Measurements from ENCODE around the gene SLC30A3.

The SLC30A3 gene

GRCh38 chr2:27282892-27283291, 20.0 kb upstream of the SLC30A3 start:
- TF ChIP-seq, protein P1, sequence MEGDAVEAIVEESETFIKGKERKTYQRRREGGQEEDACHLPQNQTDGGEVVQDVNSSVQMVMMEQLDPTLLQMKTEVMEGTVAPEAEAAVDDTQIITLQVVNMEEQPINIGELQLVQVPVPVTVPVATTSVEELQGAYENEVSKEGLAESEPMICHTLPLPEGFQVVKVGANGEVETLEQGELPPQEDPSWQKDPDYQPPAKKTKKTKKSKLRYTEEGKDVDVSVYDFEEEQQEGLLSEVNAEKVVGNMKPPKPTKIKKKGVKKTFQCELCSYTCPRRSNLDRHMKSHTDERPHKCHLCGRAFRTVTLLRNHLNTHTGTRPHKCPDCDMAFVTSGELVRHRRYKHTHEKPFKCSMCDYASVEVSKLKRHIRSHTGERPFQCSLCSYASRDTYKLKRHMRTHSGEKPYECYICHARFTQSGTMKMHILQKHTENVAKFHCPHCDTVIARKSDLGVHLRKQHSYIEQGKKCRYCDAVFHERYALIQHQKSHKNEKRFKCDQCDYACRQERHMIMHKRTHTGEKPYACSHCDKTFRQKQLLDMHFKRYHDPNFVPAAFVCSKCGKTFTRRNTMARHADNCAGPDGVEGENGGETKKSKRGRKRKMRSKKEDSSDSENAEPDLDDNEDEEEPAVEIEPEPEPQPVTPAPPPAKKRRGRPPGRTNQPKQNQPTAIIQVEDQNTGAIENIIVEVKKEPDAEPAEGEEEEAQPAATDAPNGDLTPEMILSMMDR (IDR thresholded peaks at IDR 0.05; ENCODE audit: low read depth, low read length): no peak
- TF ChIP-seq, protein P2, sequence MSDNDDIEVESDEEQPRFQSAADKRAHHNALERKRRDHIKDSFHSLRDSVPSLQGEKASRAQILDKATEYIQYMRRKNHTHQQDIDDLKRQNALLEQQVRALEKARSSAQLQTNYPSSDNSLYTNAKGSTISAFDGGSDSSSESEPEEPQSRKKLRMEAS (IDR thresholded peaks at IDR 0.05; ENCODE audit: low read depth, low read length): no peak
- no peak for TF ChIP-seq POLR2A (IDR thresholded peaks at IDR 0.05; ENCODE audit: extremely low read depth, insufficient read length)
- no peak for DNase-seq (ENCODE audit: low read depth)
- H3K4me3 ChIP-seq (ENCODE audit: low read depth, low read length): no peak overlapping the region

DNA sequence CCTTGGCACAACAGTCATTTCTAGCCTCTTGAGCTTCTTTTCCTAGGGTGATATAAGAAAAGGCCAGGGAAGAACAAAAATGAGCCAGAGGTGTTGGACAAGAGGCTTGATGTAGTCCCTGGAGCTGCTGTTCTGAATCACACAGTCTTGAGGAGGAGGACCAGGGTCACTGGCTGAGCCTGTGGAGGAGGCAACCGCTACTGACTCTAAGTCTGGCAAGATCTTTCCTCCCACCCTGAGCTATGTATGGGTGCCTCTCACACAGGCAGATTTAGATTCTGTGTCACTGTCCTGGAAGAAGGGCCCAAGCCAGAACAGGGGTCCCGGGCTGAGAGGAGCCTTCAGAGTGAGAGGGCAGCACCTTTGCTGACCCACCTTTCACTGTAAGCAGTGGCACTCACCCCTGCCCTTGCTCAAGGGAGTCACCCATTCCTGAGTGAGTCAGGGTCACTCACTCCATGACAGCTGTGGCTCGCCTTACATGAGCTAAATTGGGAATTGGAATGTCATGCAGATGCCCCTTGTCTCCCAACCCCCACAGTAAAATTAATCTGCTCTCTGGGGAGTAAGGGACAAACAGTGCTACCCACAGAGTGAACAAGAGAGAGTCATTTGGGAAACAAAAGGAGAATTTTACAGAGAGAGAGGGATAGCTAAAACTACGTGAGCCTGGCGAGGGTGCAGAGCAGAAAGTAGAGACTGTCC, 19.2 kb upstream of the SLC30A3 start, which contains the start of gene TRIM54:
TSS of gene TRIM54 (plus strand) at position 575 of the 705 bp plus-strand sequence. CDS start 303 bp downstream, outside the sequence.
- no peak for DNase-seq (ENCODE audit: low read depth)
- TF ChIP-seq, protein P2 (IDR thresholded peaks at IDR 0.05; ENCODE audit: low read depth, low read length): no peak
- TF ChIP-seq POLR2A (IDR thresholded peaks at IDR 0.05; ENCODE audit: extremely low read depth, insufficient read length) (no peak), MYC (IDR thresholded peaks at IDR 0.05; ENCODE audit: low read depth, low read length) (no peak)
- TF ChIP-seq, protein P1 (IDR thresholded peaks at IDR 0.05; ENCODE audit: low read depth, low read length): no peak
- H3K4me3 ChIP-seq (ENCODE audit: low read depth, low read length): no peak within 1 kb of the TSS

GRCh38 chr2:27281442-27281841, 18.6 kb upstream of the SLC30A3 start:
- no peak for DNase-seq (ENCODE audit: low read depth)
- TF ChIP-seq MYC (IDR thresholded peaks at IDR 0.05; ENCODE audit: low read depth, low read length) (no peak), POLR2A (IDR thresholded peaks at IDR 0.05; ENCODE audit: extremely low read depth, insufficient read length) (no peak)
- TF ChIP-seq, protein P2 (IDR thresholded peaks at IDR 0.05; ENCODE audit: low read depth, low read length): no peak
- TF ChIP-seq, protein P1 (IDR thresholded peaks at IDR 0.05; ENCODE audit: low read depth, low read length): no peak
- H3K4me3 ChIP-seq (ENCODE audit: low read depth, low read length): no peak overlapping the region

GRCh38 chr2:27280826-27281225, 18.0 kb upstream of the SLC30A3 start:
- DNase-seq (ENCODE audit: low read depth): no peak
- H3K4me3 ChIP-seq (ENCODE audit: low read depth, low read length): no peak overlapping the region
- TF ChIP-seq, protein P2 (IDR thresholded peaks at IDR 0.05; ENCODE audit: low read depth, low read length): no peak
- TF ChIP-seq, protein P1 (IDR thresholded peaks at IDR 0.05; ENCODE audit: low read depth, low read length): no peak
- no peak for TF ChIP-seq POLR2A (IDR thresholded peaks at IDR 0.05; ENCODE audit: extremely low read depth, insufficient read length)
- TF ChIP-seq MYC (IDR thresholded peaks at IDR 0.05; ENCODE audit: low read depth, low read length): no peak

DNA sequence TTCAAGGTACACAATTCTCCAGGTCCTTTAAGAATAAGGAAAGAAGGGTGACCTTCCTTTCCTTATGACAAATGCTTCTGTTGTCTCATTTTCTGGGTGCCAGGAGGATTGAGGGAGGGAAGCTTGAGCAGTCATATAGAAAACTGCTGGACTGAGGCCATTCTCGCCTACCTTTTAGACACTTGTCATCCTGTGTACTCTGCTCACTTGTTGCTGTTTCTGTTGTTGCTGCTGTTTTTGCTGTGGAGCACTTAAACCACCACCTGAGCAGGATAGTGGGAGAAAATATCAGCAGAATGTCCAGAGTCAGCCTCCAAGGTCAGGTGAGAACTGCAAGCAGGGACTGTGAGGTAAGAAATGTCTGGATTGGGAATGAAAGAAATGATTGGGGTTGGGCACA, 15.2 kb upstream of the SLC30A3 start:
- DNase-seq (ENCODE audit: low read depth): no peak
- TF ChIP-seq, protein P1 (IDR thresholded peaks at IDR 0.05; ENCODE audit: low read depth, low read length): no peak
- TF ChIP-seq, protein P2 (IDR thresholded peaks at IDR 0.05; ENCODE audit: low read depth, low read length): no peak
- TF ChIP-seq MYC (IDR thresholded peaks at IDR 0.05; ENCODE audit: low read depth, low read length): no peak

More for the DNA sequence above, 15.2 kb upstream of the SLC30A3 start:
- H3K4me3 ChIP-seq (ENCODE audit: low read depth, low read length): no peak overlapping the region

All from NB4 (cell line).